BJ (cell line): ENCODE data around the gene SEH1L. TPM values are rescaled to one million over a fixed set of nuclear protein-coding genes. Genes with fewer than 3 reads are reported as not detected.

Experiments used
- CTCF ChIA-PET: fragments of 350-600 bp; formaldehyde crosslinking; extraction: SDS; loops from one replicate; lab custom pipeline; 2021; ENCODE audit warnings: antibody characterized with exemption, inconsistent platforms; lab: Yijun Ruan, JAX
- POLR2A ChIA-PET: fragments of 300-600 bp; sonication (Branson Sonifier 250); formaldehyde crosslinking; extraction: SDS; loops from one replicate; lab custom pipeline; 2021; ENCODE audit warnings: antibody characterized with exemption; lab: Charles Lee
- DNase-seq: peaks from one replicate; pipeline ENCODE4 v3.0.0-alpha.2; 2011; ENCODE audit warnings: low read depth
- H3K27me3 ChIP-seq: 2 replicates; pipeline ENCODE4 v1.6.0; 2011; ENCODE audit warnings: low read length; ENCODE audit not compliant: control insufficient read depth, insufficient read depth
- H3K36me3 ChIP-seq: 2 replicates; pipeline ENCODE4 v1.5.1; 2011; ENCODE audit warnings: low read length; ENCODE audit not compliant: control insufficient read depth, insufficient read depth
- H3K4me3 ChIP-seq: 2 replicates; pipeline ENCODE4 v1.5.1; 2011; ENCODE audit warnings: low read depth, mild to moderate bottlenecking, control low read depth, low read length
- CTCF ChIP-seq: IDR thresholded peaks from 2 replicates; pipeline ENCODE4 v1.5.1; 2011; ENCODE audit warnings: low read depth, mild to moderate bottlenecking, control low read depth, inconsistent platforms, low read length, moderate library complexity; ENCODE audit not compliant: insufficient read depth
- polyA plus RNA-seq: library from polyadenylated mRNA; depleted of rRNA; stranded (reverse); fragments of >200 nt; gene quantifications from 2 replicates; pipeline ENCODE4 v1.2.3, GENCODE V29; 2011

SEH1L gene
- polyA plus RNA-seq, 1 experiment = 32.3 TPM

GRCh38 chr18:12921178-12921577, 26.6 kb upstream of the SEH1L start:
- ChIA-PET POLR2A (interaction anchor here (0.6 kb wide), 1 partner anchor 607 kb away, joined by 3 read pairs; no protein-coding TSS in a partner anchor), CTCF (interaction anchor here (1.2 to 2.5 kb wide), 5 partner anchors 9 to 195 kb away, joined by 4 to 17 read pairs (median 5); no protein-coding TSS in a partner anchor)
- peaks cover 2% of the 10 kb centered on the region; the same call in 1 of the 2 replicates for H3K27me3 ChIP-seq
- H3K4me3 ChIP-seq = no peak overlapping the region
- no peak for TF ChIP-seq CTCF
- H3K36me3 ChIP-seq = no peaks in the 10 kb centered on the region
- no peak for DNase-seq

GRCh38 chr18:12922266-12922665, 25.5 kb upstream of the SEH1L start:
- ChIA-PET CTCF (interaction anchor here (1.1 to 2.5 kb wide), 6 partner anchors 12 to 196 kb away, joined by 3 to 17 read pairs (median 4); no protein-coding TSS in a partner anchor), POLR2A (no interaction called here)
- Histone ChIP-seq H3K36me3 (no peaks in the 10 kb centered on the region), H3K4me3 (no peak overlapping the region), H3K27me3 (peaks cover 2% of the 10 kb centered on the region; the same call in 1 of the 2 replicates)
- TF ChIP-seq CTCF = no peak
- DNase-seq = no peak

- POLR2A ChIA-PET = no interaction called here
- DNase-seq = no peak
- CTCF ChIA-PET = interaction anchor here (1.2 to 2.6 kb wide), 4 partner anchors 10 to 198 kb away, joined by 3 to 12 read pairs (median 9); no protein-coding TSS in a partner anchor
Measured at GRCh38 chr18:12924616-12925015, 23.2 kb upstream of the SEH1L start.

GRCh38 chr18:12928206-12928605, 19.6 kb upstream of the SEH1L start:
- CTCF ChIA-PET = interaction anchor here (1.3 to 4.1 kb wide), 3 partner anchors 13 to 201 kb away, joined by 3 to 14 read pairs (median 3); no protein-coding TSS in a partner anchor
- no peak for DNase-seq
- TF ChIP-seq CTCF = no peak
- Histone ChIP-seq H3K36me3 (no peaks in the 10 kb centered on the region), H3K4me3 (no peak overlapping the region), H3K27me3 (no peaks in the 10 kb centered on the region)
- POLR2A ChIA-PET = no interaction called here

More at GRCh38 chr18:12924616-12925015, 23.2 kb upstream of the SEH1L start:
- no peaks in the 10 kb centered on the region for H3K36me3 ChIP-seq
- H3K4me3 ChIP-seq = no peak overlapping the region
- H3K27me3 ChIP-seq = peaks cover 2% of the 10 kb centered on the region; the same call in 1 of the 2 replicates
- no peak for TF ChIP-seq CTCF

GRCh38 chr18:12928641-12929040, 19.2 kb upstream of the SEH1L start:
- no peak for TF ChIP-seq CTCF
- CTCF ChIA-PET = interaction anchor here (1.3 to 4.1 kb wide), 4 partner anchors 11 to 201 kb away, joined by 3 to 14 read pairs (median 3); no protein-coding TSS in a partner anchor
- no peak overlapping the region for H3K4me3 ChIP-seq
- H3K36me3 ChIP-seq = no peaks in the 10 kb centered on the region
- POLR2A ChIA-PET = no interaction called here
- H3K27me3 ChIP-seq = no peaks in the 10 kb centered on the region
- no peak for DNase-seq
